NCI-H345 (cell line): ENCODE results near the gene ACOT7.
A peak's percentile ranks its signal among the peaks of the same experiment; 100 is the strongest.

ENCODE experiments used
- DNase-seq: peaks from one replicate; lab custom pipeline; 2025; lab: John Stamatoyannopoulos, UW

Gene ACOT7

DNA sequence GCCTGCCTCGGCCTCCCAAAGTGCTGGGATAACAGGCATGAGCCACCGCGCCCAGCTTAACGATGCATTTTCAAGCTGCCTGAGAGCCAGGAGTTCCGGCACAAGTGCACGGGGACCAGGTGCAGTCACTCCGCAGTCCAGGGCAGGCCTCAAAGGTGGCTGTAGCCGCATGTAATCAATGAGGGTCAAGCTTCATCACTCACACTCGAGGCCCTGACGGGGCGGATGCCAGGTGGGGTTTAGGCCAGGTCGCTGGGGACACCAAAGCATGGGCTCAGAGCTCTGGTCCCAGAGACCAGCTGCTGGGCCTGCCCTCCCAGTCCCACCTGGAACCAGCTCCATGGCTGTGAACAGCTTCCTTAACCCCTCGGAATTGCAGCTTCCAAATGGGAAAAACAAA is 106.5 kb downstream of the ACOT7 start:
- no peak for DNase-seq

DNA sequence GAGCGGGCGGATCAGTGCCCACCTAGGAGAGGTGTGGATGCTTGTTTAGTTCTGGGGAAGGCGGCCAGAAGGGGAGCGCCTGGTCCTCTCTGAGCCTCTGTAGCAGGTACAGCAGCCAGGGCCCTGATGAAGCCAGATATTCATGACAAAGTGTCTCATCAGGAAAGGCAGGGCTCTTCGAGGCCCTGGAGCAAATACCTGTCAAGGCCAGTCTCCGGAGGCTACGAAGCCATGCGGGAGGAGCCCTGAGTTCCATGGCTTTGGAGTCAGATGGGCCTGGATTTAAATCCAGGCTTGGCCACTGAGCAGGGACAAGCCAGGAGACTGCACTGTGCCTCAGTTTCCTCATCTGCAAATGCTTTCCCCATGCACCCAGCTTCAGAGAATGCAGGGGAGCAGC is 107.3 kb downstream of the ACOT7 start:
- DNase-seq = no peak

GRCh38 chr1:6285336-6285735 is 108.2 kb downstream of the ACOT7 start:
- DNase-seq = no peak

DNA sequence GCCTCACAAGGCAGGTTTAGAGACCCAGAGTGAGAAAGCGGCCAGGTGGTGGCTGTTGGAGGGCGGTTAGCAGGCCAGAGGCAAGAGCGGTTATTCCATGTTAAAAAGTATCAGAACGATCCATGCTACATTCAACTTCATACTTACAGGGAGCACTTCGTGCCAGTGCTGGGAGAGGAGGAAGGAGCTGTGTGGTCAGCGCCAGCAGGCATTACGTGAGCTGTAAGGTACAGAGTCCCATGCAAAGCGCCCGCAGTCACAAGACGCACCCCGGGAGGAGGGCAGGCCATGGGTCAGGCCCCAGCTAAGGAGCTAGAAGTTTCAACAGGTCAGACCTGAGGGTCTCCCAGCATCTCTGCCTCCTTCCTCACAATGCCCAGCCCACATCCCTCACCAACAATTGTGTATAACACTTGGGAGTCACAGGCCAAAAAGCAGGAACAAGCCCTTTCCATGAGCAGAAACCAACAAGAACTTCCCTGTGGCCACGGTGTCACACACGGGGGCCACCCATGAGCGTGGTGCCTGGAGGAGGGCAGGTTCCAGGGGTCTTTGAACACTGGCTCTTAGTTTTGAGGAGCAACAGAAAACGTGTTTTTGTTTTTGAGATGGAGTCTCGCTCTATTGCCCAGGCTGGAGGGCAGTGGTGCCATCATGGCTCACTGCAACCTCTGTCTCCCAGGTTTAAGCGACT is 110.8 kb downstream of the ACOT7 start:
- no peak for DNase-seq

- DNase-seq = no peak
Measured at GRCh38 chr1:6281511-6282402, 111.8 kb downstream of the ACOT7 start.

DNA sequence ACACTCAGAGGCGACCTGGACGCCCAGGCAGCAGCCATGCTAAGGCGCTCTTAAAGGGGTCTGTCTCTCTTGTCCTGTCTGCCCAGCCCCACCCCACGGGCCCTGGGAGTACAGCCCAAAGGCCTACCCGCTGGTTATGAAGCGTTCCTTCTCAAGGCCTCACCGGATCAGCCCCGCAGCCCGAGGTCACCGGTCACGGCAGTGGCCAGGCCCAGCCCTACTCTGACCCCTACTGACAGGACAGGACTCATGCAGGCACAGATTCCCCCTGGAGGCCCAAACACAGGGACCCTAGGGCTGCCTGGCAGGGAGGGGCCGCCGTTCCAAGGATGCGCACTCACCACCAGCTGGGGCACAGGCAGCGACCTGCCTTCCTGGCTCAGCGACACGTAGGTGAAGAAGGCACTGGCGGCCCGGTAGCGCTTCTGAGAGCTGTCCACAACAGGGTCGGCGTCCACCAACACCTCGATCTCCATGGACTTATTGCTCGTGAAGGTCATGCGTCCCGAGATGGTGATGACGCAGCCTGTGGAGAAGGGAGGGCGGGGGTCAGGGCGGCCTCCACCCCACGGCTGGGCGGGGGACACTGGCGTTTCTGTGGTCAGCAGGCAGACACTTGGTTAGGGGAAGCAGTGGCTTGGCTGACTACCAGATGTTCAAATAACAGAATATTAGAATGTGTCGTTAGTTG is 112.7 kb downstream of the ACOT7 start:
- no peak for DNase-seq

DNA sequence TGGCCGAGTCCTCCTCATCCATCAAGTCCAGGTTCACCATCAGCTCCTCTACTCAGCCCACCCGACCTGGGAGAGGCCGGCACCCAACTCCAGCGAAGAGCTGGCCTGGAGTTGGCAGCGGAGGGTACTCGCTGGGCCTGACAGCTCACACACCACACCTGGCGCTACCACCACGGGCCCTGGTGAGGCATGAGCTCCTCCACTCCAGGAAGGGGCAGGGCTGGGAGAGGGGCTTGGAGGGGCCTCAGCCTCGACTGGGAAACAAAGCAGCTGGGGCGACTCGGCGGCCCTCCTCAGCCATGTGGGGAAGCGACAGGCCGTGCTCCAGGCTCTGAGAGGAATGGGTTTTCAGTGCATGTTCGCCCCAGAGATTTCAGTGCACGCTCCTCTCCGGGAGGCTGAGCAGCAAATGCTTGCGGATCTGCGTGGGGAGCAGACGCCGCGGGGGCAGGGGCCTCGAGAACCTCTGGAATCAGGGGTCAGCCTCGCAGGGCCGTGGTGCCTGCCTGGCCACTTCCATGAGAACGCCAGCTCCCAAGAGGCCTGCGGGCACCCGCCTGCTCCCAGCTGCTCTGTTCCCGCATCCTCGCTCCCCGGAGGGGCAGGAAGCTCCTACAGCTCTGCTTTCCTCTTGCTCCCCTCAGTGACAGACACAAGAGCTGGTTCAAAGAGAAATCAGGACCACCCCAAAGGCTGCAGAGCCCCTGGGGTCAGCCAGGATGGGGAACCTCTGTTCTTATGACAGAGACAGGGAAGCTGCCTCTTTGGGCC is 113.8 kb downstream of the ACOT7 start:
- DNase-seq = no peak

- DNase-seq = no peak
Measured at GRCh38 chr1:6279066-6279465, 114.5 kb downstream of the ACOT7 start.

DNA sequence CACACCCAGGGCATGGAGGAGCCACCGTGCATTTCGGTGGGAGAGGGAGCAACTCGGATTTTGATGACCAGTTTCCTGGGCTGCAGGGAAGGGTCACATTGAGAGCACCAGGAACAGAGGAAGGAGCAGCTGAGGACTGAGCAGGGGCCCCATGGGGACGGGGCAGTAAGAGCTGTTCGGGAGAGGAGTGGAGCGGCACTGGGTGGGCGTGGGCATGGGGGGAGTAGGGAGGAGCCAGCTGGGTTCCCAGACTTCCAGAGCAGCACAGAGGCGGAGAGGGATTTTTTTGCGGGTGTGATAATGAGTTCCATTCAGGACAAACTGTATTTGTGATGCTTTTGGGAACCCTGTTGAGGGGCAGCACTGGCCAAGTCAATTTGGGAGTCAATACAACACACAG is 115.3 kb downstream of the ACOT7 start:
- DNase-seq = no peak

DNA sequence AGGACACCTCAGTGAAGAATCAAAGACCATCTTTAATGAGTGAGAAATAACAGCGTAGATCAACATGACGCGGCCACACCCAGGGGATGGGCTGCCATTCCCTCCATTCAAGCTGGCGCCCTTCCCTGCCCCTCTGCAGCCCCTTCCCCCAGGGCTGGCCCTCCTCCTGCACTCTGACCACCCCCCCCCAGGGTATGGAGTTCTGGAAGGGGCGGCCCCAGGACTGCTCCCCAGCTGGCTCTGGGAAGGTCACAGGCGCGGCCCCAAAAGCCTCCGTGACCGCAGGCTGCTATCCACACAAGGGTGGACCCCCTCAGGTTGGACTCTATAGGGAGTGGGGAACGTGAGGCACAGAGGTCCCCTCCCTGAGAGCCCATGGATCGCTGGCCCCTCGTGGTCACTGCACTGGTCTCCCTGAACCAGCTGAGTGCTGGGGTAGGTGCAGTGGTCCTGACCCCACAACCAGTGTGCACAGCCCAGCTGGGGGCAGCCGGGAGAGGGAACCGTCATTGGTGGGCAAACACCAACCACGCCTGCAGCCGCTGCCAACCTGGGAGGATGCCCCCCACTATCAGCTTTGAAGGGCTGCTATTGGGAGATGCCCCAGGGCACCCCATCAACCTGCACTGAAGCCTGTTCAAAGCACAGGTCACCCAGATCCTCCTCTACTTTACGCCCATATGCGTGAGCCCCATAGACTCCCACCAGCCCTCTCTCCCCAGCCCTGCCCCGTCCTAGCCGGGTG is 116.6 kb downstream of the ACOT7 start:
- DNase-seq = no peak

DNA sequence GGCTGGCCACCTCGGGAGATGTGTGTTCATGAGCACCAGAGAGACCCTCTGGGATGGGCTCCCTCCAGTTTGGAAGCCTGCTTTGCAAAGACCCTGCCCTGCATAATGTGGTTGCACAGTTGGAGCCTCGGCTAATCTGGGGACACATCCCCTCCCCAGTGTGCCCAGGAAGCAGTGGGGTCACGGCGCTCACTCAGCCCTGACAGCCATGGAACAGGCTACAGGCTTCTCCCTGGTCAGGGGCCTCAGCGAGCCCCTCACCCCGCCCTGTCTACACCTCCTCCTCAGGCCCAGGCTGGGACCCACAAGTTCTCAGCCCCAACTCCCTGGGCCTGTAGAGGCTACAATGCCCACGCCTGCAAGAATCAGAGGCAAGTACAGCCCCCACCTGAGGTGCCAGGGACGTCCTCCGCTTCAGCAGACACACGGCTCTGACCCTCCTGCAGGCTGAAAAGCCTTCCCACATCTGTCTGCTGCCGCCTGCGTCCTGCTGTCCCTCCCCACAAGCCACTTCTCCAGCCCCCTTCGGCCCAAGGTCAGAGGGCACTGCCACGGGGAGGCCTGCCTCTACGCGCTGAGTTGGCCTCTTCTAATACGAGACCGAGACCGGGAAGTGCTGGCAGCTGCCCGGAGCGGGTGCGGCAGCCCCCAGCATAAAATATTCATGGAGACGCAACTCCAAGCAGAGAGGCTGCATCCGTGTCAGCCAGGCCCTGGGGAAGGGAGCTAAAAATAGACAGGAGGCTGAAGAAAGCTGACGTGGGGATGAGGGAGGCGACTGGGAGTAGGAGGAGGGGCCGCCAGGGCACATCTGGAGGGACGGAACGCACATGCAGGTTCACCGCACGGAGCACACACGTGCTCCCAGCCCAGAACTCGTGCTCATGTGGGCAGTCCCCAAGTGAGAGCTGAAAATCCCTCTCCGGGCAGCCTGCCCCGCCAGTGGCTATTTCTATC is 117.5 kb downstream of the ACOT7 start:
- DNase-seq = no peak

- no peak for DNase-seq
Measured at GRCh38 chr1:6274622-6275139, 118.9 kb downstream of the ACOT7 start.

- DNase-seq = no peak
Measured at GRCh38 chr1:6274102-6274501, 119.5 kb downstream of the ACOT7 start.

GRCh38 chr1:6273380-6273891 is 120.1 kb downstream of the ACOT7 start:
- DNase-seq = no peak

DNA sequence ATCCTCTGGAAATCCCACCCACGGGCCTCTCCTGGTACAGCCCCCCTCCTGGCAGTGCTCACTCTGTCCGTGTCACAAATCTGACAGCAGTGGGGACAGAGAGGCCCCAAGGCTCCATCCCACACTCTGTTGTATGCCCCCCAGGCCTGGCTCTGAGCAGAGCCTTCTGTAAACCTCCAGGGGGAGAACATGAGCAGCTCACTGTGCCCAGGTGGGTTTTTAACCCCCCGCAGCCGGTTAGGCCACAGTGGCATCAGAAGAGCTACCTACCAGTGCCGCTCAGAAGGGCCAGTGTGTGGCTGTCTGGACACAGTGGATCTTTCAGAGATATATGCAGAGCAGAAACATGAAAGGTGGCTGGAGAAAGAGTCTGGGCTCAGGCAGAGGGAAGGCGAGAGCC is 120.7 kb downstream of the ACOT7 start:
- no peak for DNase-seq

- no peak for DNase-seq
Measured at GRCh38 chr1:6272452-6272851, 121.1 kb downstream of the ACOT7 start.

DNA sequence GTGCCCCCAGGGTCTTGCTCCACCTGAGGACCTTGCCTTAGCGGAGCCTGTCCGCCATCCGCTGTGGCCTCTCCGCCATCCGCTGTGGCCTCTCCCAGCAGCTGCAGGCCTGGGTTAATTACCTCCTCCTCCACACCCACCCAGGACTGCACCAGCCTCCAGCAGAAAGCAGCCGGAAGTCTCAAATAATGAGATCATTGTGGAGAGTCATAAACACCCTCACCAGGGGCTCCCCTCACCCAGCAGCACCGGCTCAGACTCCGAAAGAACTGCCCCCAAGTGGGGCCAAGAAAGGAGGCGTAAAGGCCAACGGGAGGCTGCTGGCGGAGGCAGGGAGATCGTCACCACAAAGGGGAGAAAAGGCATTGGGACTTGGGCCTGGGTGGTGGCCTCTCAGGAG is 122.0 kb downstream of the ACOT7 start:
- DNase-seq = no peak

- DNase-seq = no peak
Measured at GRCh38 chr1:6271006-6271405, 122.6 kb downstream of the ACOT7 start.

GRCh38 chr1:6270401-6270800 is 123.2 kb downstream of the ACOT7 start:
- peak; percentile 34 for DNase-seq
